ENCODE results near the gene ZNF385D.

Gene ZNF385D

GRCh38 chr3:21704796-21705195, 46.2 kb downstream of the ZNF385D start:
- in situ Hi-C loops (cut with MboI; ENCODE audit: low pct_unique_long_range_greater_than_20kb, low sequenced_read_pairs, unreplicated experiment): no loop called here
- no peak for DNase-seq (ENCODE audit: low spot score)
- TF ChIP-seq, protein P1, sequence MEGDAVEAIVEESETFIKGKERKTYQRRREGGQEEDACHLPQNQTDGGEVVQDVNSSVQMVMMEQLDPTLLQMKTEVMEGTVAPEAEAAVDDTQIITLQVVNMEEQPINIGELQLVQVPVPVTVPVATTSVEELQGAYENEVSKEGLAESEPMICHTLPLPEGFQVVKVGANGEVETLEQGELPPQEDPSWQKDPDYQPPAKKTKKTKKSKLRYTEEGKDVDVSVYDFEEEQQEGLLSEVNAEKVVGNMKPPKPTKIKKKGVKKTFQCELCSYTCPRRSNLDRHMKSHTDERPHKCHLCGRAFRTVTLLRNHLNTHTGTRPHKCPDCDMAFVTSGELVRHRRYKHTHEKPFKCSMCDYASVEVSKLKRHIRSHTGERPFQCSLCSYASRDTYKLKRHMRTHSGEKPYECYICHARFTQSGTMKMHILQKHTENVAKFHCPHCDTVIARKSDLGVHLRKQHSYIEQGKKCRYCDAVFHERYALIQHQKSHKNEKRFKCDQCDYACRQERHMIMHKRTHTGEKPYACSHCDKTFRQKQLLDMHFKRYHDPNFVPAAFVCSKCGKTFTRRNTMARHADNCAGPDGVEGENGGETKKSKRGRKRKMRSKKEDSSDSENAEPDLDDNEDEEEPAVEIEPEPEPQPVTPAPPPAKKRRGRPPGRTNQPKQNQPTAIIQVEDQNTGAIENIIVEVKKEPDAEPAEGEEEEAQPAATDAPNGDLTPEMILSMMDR (IDR thresholded peaks at IDR 0.05; ENCODE audit: extremely low read depth, insufficient read depth, missing control alignments): no peak

DNA sequence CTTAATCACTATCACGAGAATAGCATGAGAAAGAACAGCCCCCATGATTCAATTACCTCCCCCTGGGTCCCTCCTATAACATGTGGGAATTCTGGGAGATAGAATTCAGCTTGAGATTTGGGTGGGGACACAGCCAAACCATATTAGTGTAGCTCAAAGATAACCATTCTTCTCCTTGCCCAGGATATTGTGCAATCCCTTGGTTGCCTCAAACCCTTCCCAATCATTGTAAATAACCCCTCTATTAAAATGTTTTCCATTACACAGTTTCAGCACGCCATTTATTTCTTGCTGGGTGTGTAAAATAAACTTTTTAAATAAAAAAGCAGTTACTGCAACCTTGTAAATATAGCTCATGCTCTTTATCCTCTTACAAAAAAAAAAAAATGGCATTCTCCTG, 47.7 kb downstream of the ZNF385D start:
- TF ChIP-seq, protein P1 (IDR thresholded peaks at IDR 0.05; ENCODE audit: extremely low read depth, insufficient read depth, missing control alignments): no peak
- no peak for DNase-seq (ENCODE audit: low spot score)
- in situ Hi-C loops (cut with MboI; ENCODE audit: low pct_unique_long_range_greater_than_20kb, low sequenced_read_pairs, unreplicated experiment): no loop called here

- TF ChIP-seq, protein P1 (IDR thresholded peaks at IDR 0.05; ENCODE audit: extremely low read depth, insufficient read depth, missing control alignments): no peak
- in situ Hi-C loops (cut with MboI; ENCODE audit: low pct_unique_long_range_greater_than_20kb, low sequenced_read_pairs, unreplicated experiment): no loop called here
- DNase-seq (ENCODE audit: low spot score): no peak
These were observed 53.3 kb downstream of the ZNF385D start for GRCh38 chr3:21697707-21698106.

- DNase-seq (ENCODE audit: low spot score): no peak
- in situ Hi-C loops (cut with MboI; ENCODE audit: low pct_unique_long_range_greater_than_20kb, low sequenced_read_pairs, unreplicated experiment): no loop called here
- TF ChIP-seq, protein P1 (IDR thresholded peaks at IDR 0.05; ENCODE audit: extremely low read depth, insufficient read depth, missing control alignments): no peak
These were observed 56.5 kb downstream of the ZNF385D start for GRCh38 chr3:21694506-21694905.

- TF ChIP-seq, protein P1 (IDR thresholded peaks at IDR 0.05; ENCODE audit: extremely low read depth, insufficient read depth, missing control alignments): no peak
- no peak for DNase-seq (ENCODE audit: low spot score)
- in situ Hi-C loops (cut with MboI; ENCODE audit: low pct_unique_long_range_greater_than_20kb, low sequenced_read_pairs, unreplicated experiment): no loop called here
These were observed 60.0 kb downstream of the ZNF385D start for GRCh38 chr3:21691036-21691435.

DNA sequence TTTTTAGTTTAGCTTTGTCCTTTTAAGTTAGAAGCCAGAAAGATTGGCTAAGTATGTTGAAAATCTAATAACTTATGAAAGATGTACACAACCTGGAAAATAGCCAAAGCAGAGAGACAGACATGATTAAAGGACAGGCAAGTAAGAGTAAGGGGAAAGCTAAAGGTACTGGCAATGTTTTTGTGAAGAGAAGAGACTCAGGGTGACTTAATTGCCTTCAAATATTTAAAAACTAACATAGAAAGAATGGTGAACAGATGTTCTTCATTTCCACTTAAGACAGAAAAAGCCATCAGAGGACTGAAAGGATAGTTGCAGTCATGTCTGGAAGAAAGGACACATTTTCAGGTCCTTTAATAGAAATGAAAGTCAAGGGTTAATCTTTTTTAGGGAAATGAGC, 68.8 kb downstream of the ZNF385D start:
- TF ChIP-seq, protein P1 (IDR thresholded peaks at IDR 0.05; ENCODE audit: extremely low read depth, insufficient read depth, missing control alignments): no peak
- DNase-seq (ENCODE audit: low spot score): no peak
- in situ Hi-C loops (cut with MboI; ENCODE audit: low pct_unique_long_range_greater_than_20kb, low sequenced_read_pairs, unreplicated experiment): no loop called here

- no peak for DNase-seq (ENCODE audit: low spot score)
- TF ChIP-seq, protein P1 (IDR thresholded peaks at IDR 0.05; ENCODE audit: extremely low read depth, insufficient read depth, missing control alignments): no peak
- in situ Hi-C loops (cut with MboI; ENCODE audit: low pct_unique_long_range_greater_than_20kb, low sequenced_read_pairs, unreplicated experiment): no loop called here
These were observed 77.6 kb downstream of the ZNF385D start for GRCh38 chr3:21673393-21673792.

Measured in GM13977 (cell line).